H1 (cell line): ENCODE results near the gene KLHL29.

Experiments used
- CREB1 ChIP-seq: IDR thresholded peaks from 2 replicates; pipeline ENCODE4 v1.6.1; 2012; ENCODE audit warnings: inconsistent platforms
- CTCF ChIP-seq, 3 experiments: IDR thresholded peaks; 1 replicate in 2 of 3; 2 replicates in 1 of 3; pipeline versions ENCODE4 v1.5.1 to v1.6.1; 2011; ENCODE audit warnings: low read length in 3 of 3, mild to moderate bottlenecking in 3 of 3, inconsistent platforms in 2 of 3, low read depth in 1 of 3, moderate library complexity in 1 of 3; ENCODE audit not compliant: insufficient read depth in 1 of 3; ENCODE audit errors: control extremely low read depth in 1 of 3
- EP300 ChIP-seq, 2 experiments: IDR thresholded peaks; 1 replicate in 1 of 2; 2 replicates in 1 of 2; pipeline ENCODE4 v1.6.1; 2011 to 2012; ENCODE audit warnings: low read depth in 2 of 2, low read length in 2 of 2, mild to moderate bottlenecking in 2 of 2, borderline replicate concordance in 1 of 2, inconsistent platforms in 1 of 2, moderate library complexity in 1 of 2
- JUN ChIP-seq: IDR thresholded peaks from 2 replicates; pipeline ENCODE4 v1.6.1; 2011; ENCODE audit warnings: low read depth, mild to moderate bottlenecking, improper control_type of control experiment, low read length
- POLR2A ChIP-seq, 2 experiments: IDR thresholded peaks; 1 replicate in 1 of 2; 2 replicates in 1 of 2; pipeline ENCODE4 v1.6.1; 2011; ENCODE audit warnings: low read depth in 2 of 2, low read length in 2 of 2, mild to moderate bottlenecking in 2 of 2; ENCODE audit errors: control extremely low read depth in 1 of 2
- POLR2AphosphoS5 ChIP-seq: IDR thresholded peaks from 2 replicates; pipeline ENCODE4 v1.6.1; 2011; ENCODE audit warnings: low read depth, low read length

GRCh38 chr2:23568211-23568610 is 183.2 kb downstream of the KLHL29 start:
- TF ChIP-seq CTCF (IDR thresholded peaks at IDR 0.05; ENCODE audit: control extremely low read depth in 1 of 3, insufficient read depth in 1 of 3, low read depth in 1 of 3, low read length in 3 of 3) (no peak), EP300 (IDR thresholded peaks at IDR 0.05; ENCODE audit: borderline replicate concordance in 1 of 2, low read depth in 2 of 2, low read length in 2 of 2) (no peak), POLR2A (IDR thresholded peaks at IDR 0.05; ENCODE audit: control extremely low read depth in 1 of 2, low read depth in 2 of 2, low read length in 2 of 2) (no peak), POLR2AphosphoS5 (no peak), CREB1 (no peak), JUN (no peak)
